GM13977 (cell line): ENCODE data around the gene GPT2.

ENCODE experiments used
- DNase-seq: peaks from one replicate; pipeline ENCODE4 v3.0.0; 2012; ENCODE audit warnings: low spot score
- CTCF ChIP-seq: IDR thresholded peaks from 2 replicates; pipeline ENCODE4 v1.5.1; 2012; ENCODE audit warnings: mild to moderate bottlenecking, control low read depth; ENCODE audit not compliant: insufficient read depth; ENCODE audit errors: extremely low read depth, missing control alignments
- in situ Hi-C: fragments of 300-500 bp; cut with MboI; formaldehyde crosslinking; loops from one replicate; pipeline ENCODE4 v1.12.0; 2022; ENCODE audit warnings: low sequenced_read_pairs, low pct_unique_long_range_greater_than_20kb, mixed read lengths, inconsistent platforms; ENCODE audit not compliant: unreplicated experiment

The GPT2 gene

DNA sequence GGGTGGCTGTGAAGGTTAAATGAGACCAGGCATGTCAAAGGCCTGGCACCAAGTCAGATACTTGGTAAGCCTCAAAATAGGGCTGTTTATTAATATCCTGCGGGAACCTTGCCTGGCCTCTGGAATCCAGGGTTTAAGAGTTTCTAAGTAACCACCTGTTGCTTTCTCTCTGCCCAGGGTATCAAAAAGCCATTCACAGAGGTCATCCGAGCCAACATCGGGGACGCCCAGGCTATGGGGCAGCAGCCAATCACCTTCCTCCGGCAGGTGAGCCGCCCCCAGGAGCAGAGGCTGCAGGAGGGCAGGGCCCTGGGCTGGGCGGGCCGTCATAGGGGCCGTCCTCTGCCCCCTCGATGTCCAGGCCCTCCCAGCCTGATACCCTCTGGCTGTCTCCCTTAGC is 13.3 kb downstream of the GPT2 start:
- TF ChIP-seq CTCF: no peak

GRCh38 chr16:46898006-46898405 is 13.8 kb downstream of the GPT2 start:
- no peak for TF ChIP-seq CTCF
- in situ Hi-C loops: no loop called here
- no peak for DNase-seq

More for the DNA sequence above, 13.3 kb downstream of the GPT2 start:
- DNase-seq: no peak
- in situ Hi-C loops: no loop called here

GRCh38 chr16:46899443-46900143 is 15.4 kb downstream of the GPT2 start:
- in situ Hi-C loops: no loop called here
- no peak for DNase-seq
- no peak for TF ChIP-seq CTCF

DNA sequence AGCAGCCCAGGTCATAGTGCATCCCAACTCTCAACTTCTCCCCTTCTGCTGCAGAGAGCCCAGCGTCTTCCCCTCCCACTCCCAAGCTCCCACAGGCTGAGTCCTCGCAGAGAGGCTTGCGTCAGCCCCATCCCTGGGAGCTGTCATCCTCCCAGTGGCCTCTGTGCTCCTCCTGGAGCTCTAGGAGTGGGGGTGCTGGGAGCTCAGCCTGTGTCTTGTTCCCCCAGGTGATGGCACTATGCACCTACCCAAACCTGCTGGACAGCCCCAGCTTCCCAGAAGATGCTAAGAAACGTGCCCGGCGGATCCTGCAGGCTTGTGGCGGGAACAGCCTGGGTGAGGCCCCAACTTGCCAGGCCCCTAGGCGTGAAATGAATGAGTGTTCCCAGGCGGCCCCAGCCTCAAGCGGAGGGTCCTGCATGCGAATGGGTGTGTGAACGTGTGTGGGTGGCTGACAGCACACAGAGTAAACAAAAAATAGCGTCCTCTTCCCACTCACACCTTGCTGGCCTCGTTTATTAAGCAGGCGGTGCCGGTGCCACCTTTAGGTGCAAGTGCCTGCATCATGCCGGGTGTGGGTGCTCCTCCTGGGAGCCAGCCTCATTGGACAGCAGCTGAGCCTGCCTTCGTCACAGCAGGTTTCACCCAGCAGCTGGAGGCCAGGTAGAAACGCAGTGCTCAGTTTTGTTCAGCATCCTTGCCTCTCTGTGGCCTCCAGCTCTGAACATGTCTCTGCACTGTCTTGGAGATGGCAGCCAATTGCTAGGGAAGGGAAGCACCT is 16.5 kb downstream of the GPT2 start:
- DNase-seq: no peak
- no peak for TF ChIP-seq CTCF
- in situ Hi-C loops: no loop called here

- TF ChIP-seq CTCF: no peak
- in situ Hi-C loops: no loop called here
Measured at GRCh38 chr16:46901709-46902108, 17.5 kb downstream of the GPT2 start.

GRCh38 chr16:46903255-46903905 is 19.2 kb downstream of the GPT2 start:
- DNase-seq: no peak
- TF ChIP-seq CTCF: no peak
- in situ Hi-C loops: no loop called here

More at GRCh38 chr16:46901709-46902108, 17.5 kb downstream of the GPT2 start:
- no peak for DNase-seq
